GM12892 (cell line): ENCODE measurements around the gene LMAN1.

ENCODE experiments used
- POLR2A ChIP-seq: IDR thresholded peaks from 2 replicates; pipeline ENCODE4 v1.6.1; 2011; ENCODE audit warnings: low read depth, low read length, control low read depth
- POLR2AphosphoS5 ChIP-seq: IDR thresholded peaks from 2 replicates; pipeline ENCODE4 v1.6.1; 2011; ENCODE audit warnings: low read depth, low read length, control low read depth

- TF ChIP-seq POLR2A: no peak
- TF ChIP-seq POLR2AphosphoS5: no peak
These were observed 34.3 kb upstream of the LMAN1 start for GRCh38 chr18:59393381-59393780.
